ENCODE data around the gene TEK.
"Not testable (repeated sequence)": the region's sequence is repeated elsewhere in the genome, so short reads cannot be mapped to it uniquely, and the experiment has no call there.

Gene TEK

GRCh38 chr9:27108981-27109541 lies at the start of gene TEK:
TSS of gene TEK (plus strand) at chr9:27109225. CDS start at chr9:27109591, 366 bp downstream.
- DNase-seq (ENCODE audit: low read depth), result no peak

DNA sequence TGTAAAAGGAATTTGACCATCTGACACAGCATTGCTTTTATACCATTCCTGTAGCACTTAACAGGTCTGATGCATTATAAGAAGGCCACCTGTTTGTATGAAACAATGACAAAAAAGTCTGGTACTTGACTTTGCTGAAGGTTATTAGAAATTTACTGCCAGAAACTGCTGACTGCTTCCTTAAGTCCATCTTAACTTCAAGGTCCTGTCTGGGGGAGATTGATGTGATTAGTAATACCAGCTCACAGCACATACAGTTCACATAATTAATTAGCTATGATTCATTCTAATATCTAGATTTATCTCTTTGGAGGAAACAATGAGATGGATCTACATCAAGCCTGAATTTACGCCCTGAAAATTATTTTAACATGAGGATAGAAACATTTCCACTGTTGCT lies 49.6 kb upstream of the TEK start:
- no peak for DNase-seq (ENCODE audit: low read depth)

DNA sequence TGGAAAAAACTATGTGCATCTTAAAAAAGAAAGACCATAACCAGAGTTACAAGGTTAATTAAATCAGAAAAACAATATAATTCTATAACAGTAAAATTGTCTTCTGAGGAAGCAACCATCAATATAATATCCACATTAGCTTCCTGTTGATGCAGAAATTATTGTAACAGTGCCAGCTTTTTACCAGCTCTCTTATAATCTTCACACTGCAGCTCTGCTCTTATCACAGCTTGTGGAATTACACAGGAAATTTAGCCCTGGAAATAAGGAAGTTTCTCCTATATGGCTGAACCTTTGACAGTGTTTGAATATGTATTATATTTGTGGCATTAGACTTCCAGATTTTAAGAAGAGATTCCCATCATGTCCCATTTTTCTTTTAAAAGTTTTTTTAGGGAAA lies 49.1 kb upstream of the TEK start:
- DNase-seq (ENCODE audit: low read depth), result no peak

DNA sequence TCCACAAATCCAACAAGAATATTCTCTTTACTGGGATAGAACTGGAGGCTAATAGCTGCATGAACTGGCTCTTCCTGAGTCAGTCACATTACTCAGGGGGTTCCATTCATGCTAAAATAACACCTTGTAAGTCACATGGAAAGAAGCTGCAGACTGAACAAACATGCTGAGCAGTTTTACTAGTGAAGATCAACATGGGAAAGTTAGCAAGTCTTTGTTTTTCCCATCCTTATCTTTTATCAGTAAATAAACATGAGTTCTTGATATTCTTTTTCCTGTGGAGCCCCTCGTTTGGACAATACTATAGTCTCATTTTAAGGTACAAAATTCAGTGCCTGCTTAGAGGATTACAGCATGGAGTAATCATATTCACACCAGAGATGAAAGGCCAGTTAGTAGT lies 43.7 kb upstream of the TEK start:
- no peak for DNase-seq (ENCODE audit: low read depth)

DNA sequence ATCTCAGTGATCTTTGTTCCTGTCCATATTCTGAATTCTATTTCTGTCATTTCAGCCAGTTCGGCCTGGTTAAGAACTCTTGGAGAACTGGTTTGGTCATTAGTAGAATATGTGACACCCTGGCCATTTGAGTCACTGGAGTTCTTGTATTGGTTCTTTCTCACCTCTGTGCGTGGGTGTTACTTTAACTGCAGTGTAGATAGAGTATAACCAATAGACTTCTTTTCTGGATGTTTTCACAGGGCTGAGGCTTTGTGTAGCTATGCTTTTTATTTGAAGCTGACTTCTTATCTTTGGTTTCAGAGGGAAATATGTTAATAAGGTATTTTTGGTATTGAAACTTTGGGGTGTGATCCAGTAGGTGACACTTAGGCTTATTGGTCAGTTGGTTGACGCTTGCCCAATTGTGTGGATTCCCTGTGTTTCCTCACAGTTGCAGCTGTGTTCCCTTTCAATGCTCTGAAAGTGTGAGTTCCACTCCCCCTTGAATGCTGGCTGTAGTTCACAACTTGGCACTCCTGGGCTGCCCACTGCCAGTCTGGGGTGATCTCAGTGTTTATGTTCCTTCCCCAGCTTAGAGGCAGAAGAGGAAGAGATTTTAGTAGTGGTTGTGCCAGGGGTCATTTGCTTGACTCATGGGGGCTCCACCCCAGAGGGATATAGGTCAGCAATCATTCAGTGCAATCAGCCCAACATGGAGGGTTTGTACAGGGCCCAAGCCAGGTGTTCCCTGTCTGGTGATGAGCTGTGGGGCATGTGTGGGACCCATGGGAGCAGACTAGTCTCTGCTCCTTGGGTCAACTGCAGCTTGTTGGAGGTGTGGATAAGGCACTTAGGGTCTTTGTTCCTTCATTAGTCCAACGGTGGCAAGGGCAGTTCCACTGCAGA lies 34.9 kb upstream of the TEK start:
- no peak for DNase-seq (ENCODE audit: low read depth)

DNA sequence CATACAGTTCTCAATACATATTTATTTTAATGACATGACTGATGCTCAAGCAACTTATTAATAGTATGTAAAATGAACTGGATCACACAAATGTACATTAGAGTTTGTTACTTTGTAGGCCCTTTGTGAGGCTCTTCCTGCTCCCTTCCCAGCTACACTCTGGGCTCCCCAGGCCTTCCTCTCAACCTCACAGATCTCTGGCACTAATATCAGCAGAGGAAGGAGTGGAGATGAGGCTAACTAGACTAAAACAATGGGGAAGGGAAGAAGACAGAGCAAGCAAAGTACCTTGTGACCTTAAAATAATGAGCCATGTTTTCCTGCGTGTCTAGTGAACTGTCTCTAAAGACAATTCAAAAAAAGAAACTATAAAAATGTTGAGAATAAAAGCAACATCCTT lies 30.3 kb upstream of the TEK start:
- no peak for DNase-seq (ENCODE audit: low read depth)

GRCh38 chr9:27085456-27085855 lies 23.6 kb upstream of the TEK start:
- no peak for DNase-seq (ENCODE audit: low read depth)

- DNase-seq (ENCODE audit: low read depth), result no peak
Measured at GRCh38 chr9:27086818-27087680, 22.0 kb upstream of the TEK start.

- no peak for DNase-seq (ENCODE audit: low read depth)
Measured at GRCh38 chr9:27088981-27089380, 20.0 kb upstream of the TEK start.

DNA sequence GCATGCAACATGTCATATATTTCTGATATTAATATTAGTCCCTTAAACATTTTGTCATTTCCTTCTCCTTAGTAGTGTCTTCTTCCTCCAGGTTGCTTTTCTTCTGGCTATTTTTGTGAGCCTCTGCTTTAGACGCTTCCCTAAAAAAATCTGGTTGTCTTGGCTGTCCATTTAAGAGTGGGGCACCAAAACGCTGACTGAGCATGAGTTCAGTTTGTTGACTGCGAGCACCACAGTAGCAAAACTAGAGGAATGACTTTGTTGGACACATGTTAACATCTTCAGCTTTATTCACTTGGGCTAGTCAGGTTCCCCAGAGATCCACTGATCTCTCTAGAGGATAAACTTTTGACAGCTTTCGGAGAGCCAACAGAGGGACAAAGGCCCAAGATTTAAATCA lies 19.3 kb upstream of the TEK start:
- DNase-seq (ENCODE audit: low read depth), result no peak

DNA sequence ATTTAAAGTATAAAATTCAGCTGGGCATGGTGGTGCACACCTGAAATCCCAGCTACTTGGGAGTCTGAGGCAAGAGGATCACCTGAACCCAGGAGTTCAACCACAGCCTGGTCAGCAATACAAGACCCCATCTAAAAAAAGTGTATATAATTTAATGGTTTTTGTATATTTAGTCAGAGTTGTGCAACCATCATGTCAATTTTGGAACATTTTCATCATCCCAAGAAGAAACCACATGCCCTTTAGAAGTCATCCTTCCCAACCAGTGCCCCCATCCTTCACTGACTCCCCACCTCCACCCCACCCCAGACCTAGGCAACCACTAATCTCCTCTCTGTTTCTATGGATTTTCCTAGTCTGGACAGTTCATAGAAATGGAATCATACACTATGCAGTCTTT lies 18.8 kb upstream of the TEK start:
- DNase-seq (ENCODE audit: low read depth), result no peak

DNA sequence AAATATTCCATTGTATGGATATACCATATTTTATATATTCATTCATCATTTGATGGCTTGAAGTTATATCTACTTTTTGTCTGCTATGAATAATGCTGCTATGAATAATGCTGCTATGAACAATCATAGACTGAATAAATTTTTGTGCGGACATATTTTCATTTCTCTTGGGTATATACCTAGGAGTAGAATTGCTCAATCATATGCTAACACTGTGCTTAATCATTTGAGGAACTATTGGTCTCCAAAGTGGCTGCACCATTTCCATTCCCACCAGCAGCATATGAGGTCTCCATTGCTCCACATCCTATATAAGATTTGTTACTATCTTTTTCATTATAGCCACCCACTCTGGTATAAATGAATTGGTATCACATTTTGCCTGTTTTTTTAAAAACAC lies 18.3 kb upstream of the TEK start:
- DNase-seq (ENCODE audit: low read depth), result no peak

GRCh38 chr9:27092496-27092895 lies 16.5 kb upstream of the TEK start:
- not testable (repeated sequence) for DNase-seq (ENCODE audit: low read depth)

DNA sequence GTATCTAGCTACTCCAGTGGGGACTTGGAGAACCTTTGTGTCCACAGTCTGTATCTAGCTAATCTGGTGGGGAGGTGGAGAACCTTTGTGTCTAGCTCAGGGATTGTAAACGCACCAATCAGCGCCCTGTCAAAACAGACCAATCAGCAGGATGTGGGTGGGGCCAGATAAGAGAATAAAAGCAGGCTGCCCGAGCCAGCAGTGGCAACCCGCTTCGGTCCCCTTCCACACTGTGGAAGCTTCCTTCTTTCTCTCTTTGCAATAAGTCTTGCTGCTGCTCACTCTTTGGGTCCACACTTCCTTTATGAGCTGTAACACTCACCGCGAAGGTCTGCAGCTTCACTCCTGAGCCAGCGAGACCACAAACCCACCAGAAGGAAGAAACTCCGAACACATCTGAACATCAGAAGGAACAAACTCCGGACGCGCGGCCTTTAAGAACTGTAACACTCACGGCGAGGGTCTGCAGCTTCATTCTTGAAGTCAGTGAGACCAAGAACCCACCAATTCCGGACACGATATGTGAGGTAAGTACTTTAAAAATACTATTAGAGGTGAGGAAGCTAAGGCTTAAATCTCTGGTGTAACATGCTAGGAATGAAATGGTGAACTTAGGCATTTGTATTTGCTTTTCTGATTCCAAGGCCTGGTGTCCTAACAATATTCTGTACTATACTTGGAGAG lies 15.5 kb upstream of the TEK start:
- not testable (repeated sequence) for DNase-seq (ENCODE audit: low read depth)

DNA sequence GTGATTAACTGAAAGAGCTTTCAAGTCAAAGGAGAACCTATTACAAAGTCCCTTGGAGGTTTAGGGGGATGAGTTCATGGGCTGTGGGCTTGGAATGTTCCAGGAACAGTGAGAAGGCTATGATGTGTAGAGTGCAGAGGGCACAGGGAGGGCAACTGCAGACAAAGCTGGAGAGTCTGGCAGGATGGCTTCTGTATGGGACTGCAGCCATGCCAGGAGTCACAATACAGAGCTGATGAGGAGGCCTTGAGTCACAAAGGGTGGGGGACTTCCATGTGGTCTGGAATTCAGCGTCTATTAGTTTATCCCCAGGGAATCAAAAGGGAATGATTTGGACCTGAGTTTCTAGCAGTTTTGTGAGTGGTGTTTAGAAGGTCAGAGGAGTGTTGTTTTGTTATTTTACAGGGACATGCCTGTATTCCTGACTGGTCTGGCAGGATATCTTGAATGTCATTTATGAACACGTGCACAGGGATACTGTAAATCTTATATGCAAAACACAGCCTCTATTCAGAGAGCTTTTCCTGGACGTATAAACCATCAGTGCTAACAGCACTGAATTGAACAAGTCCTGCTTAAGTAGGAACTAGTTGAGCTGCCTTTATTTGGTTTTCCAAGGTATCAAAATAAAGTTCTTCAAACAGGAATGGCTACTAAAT lies 14.3 kb upstream of the TEK start:
- no peak for DNase-seq (ENCODE audit: low read depth)

- DNase-seq (ENCODE audit: low read depth), result no peak
Measured at GRCh38 chr9:27107241-27107640, 1.8 kb upstream of the TEK start.

DNA sequence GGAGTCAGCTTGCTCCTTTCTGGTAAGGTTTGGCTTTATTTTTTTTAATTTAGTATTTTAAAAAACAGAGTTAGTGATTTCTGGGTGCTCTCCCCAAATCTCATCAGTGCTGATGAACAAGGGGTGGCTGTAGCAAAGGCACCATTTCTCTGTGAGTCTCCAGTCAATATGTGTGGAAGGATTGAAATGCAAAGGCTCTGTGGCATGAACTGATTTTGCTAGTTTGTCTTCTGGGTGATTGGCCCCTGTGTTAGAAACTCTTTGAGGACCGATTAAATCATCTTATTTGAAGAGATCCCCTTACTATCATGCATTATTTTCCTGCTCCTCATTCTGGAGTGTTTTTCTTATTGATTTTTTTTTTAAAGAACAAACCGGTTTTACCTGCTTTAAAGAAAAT lies 596 bp downstream of the TEK start:
- no peak for DNase-seq (ENCODE audit: low read depth)

GRCh38 chr9:27110181-27110580 lies 1.2 kb downstream of the TEK start:
- DNase-seq (ENCODE audit: low read depth), result no peak

DNA sequence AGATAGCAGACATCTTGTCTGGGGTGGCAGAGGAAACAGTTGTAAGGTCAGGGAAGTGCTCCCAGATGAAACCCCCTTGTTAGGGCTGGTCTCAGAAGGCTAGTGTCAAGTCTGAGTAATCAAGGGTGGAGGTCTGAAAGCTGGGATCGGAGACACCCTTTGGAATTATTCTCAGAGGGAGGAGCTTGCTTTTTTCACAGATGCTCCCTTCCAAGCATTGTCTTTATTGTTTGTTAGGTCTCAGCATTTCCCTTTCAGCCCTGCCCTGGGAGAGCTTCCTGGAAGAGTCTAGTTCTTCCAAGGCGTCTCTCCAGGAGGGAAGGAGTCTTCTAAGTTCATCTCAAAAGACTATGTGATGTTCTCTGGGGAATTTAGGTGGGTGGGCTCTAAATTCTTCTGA lies 3.2 kb downstream of the TEK start:
- DNase-seq (ENCODE audit: low read depth), result no peak

GRCh38 chr9:27117489-27118135 lies 8.6 kb downstream of the TEK start:
- no peak for DNase-seq (ENCODE audit: low read depth)

DNA sequence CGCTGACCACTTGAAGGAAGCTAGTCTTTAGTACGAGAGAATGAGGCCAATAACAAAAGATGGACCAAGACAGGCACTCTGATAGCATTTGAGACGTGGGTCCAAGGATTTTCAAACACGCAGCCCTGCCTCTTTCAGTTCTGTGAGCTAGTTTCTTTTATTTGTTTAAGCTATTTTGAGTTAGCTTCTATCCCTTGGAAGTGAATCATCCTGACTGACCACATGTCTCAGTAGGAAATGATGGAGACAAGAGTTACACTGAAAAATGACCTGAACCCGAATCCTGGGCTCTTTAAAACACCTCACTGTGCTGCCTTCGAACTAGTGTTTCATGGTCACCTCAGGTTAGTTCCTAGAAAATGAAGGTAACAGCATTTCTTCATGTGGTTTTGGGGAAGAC lies 9.9 kb downstream of the TEK start:
- DNase-seq (ENCODE audit: low read depth), result no peak

Data from activated T-cell treated with anti-CD3 and anti-CD28 coated beads for 24 hours (primary cell).